ENCODE measurements around the gene PANX2. TPM values are rescaled to one million over a fixed set of nuclear protein-coding genes. Genes with fewer than 3 reads are reported as not detected.

The PANX2 gene
- total and polyA plus RNA-seq, 9 of the 15 experiments (the other 6 are each of a cell fraction or from before 2014, with no cell fraction given): 0.01 to 3.9 (median 0.67) TPM; not detected in 1

DNA sequence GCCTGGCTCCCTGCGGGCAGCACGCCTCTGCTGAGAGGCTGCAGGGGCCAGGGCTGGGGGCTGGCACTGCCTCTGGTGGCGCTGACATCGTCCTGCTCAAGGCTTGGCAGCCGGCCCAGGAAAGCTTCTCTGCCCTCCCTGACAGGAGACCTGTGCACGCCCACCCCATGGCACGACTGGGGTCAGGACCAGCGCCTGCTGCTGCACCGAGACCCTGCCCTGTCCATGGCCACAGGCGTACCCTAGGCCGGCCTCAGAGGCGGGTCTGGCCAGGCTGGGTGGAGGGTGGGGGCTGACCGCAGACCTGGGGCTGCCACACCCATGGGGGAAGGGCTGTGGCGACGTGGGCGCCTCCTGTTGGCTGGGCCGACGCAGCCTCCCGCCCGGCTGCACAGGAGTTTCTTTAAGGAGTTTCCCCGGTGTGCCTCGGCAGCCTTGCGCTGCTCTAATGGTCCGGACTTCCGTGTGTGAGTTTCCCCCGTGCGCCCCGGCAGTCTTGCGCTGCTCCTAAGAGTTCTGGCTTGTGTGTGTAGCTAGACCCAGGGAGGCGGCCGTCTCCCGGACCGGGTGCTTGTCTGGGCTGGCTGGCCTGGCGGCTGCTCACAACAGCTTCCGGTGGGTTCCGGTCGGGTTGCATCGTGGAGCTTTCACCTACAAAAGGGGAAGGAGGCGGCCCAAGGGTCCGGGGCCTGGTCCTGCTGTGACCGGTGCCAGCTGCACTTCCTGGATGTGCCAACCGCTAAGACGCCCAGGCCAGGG is 19.8 kb downstream of the PANX2 start (continued):
- TF ChIP-seq ZNF277 (CRISPR knock-in tag; IDR thresholded peaks at IDR 0.05; ENCODE audit: borderline replicate concordance) (no peak), CXXC5 (CRISPR knock-in tag; IDR thresholded peaks at IDR 0.05) (peak; percentile 64), CREB3 (tag; conservative IDR thresholded peaks at IDR 0.05; ENCODE audit: low read depth) (0 out of 2 replicates have a peak, but pooled peaks have one; percentile 32), ZBTB7A (IDR thresholded peaks at IDR 0.05; ENCODE audit: borderline replicate concordance, control insufficient read depth, low read depth, low read length) (peak; percentile 57; the same call in 1 of the 2 replicates), CHD2 (IDR thresholded peaks at IDR 0.05; ENCODE audit: low read depth, low read length) (peak; percentile 58), PHF8 (IDR thresholded peaks at IDR 0.05; ENCODE audit: borderline replicate concordance, low read length) (peak; percentile 44; the same call in 1 of the 2 replicates), L3MBTL2 (IDR thresholded peaks at IDR 0.05) (0 out of 2 replicates have a peak, but pooled peaks have one; percentile 37), POLR2A (conservative IDR thresholded peaks at IDR 0.05) (peak; percentile 57), SP1 (CRISPR knock-in tag; IDR thresholded peaks at IDR 0.05) (peak; percentile 60; the same call in 1 of the 2 replicates), TAF1 (IDR thresholded peaks at IDR 0.05; ENCODE audit: control insufficient read depth, extremely low read depth, insufficient read depth, low read length, severe bottlenecking) (peak; percentile 24)
- TF ChIP-seq, protein P1, sequence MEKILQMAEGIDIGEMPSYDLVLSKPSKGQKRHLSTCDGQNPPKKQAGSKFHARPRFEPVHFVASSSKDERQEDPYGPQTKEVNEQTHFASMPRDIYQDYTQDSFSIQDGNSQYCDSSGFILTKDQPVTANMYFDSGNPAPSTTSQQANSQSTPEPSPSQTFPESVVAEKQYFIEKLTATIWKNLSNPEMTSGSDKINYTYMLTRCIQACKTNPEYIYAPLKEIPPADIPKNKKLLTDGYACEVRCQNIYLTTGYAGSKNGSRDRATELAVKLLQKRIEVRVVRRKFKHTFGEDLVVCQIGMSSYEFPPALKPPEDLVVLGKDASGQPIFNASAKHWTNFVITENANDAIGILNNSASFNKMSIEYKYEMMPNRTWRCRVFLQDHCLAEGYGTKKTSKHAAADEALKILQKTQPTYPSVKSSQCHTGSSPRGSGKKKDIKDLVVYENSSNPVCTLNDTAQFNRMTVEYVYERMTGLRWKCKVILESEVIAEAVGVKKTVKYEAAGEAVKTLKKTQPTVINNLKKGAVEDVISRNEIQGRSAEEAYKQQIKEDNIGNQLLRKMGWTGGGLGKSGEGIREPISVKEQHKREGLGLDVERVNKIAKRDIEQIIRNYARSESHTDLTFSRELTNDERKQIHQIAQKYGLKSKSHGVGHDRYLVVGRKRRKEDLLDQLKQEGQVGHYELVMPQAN (IDR thresholded peaks at IDR 0.05; ENCODE audit: borderline replicate concordance): 0 out of 2 replicates have a peak, but pooled peaks have one; percentile 6
- TF ChIP-seq, protein P2, sequence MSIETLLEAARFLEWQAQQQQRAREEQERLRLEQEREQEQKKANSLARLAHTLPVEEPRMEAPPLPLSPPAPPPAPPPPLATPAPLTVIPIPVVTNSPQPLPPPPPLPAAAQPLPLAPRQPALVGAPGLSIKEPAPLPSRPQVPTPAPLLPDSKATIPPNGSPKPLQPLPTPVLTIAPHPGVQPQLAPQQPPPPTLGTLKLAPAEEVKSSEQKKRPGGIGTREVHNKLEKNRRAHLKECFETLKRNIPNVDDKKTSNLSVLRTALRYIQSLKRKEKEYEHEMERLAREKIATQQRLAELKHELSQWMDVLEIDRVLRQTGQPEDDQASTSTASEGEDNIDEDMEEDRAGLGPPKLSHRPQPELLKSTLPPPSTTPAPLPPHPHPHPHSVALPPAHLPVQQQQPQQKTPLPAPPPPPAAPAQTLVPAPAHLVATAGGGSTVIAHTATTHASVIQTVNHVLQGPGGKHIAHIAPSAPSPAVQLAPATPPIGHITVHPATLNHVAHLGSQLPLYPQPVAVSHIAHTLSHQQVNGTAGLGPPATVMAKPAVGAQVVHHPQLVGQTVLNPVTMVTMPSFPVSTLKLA (conservative IDR thresholded peaks at IDR 0.05): peak in 1 of 2 experiments; percentile 41; a peak in 1 of 4 replicates
- TF ChIP-seq, protein P3, sequence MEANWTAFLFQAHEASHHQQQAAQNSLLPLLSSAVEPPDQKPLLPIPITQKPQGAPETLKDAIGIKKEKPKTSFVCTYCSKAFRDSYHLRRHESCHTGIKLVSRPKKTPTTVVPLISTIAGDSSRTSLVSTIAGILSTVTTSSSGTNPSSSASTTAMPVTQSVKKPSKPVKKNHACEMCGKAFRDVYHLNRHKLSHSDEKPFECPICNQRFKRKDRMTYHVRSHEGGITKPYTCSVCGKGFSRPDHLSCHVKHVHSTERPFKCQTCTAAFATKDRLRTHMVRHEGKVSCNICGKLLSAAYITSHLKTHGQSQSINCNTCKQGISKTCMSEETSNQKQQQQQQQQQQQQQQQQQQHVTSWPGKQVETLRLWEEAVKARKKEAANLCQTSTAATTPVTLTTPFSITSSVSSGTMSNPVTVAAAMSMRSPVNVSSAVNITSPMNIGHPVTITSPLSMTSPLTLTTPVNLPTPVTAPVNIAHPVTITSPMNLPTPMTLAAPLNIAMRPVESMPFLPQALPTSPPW (CRISPR knock-in tag; IDR thresholded peaks at IDR 0.05): peak; percentile 92
